GM12864 (cell line): ENCODE data around the gene LPCAT1.

Experiments
- DNase-seq: peaks from one replicate; pipeline ENCODE4 v3.0.0-alpha.2; 2011; ENCODE audit warnings: low read depth
- H3K4me3 ChIP-seq: 2 replicates; pipeline ENCODE4 v1.5.1; 2011; ENCODE audit warnings: mild to moderate bottlenecking, low read depth, low read length, control low read depth
- TF ChIP-seq, protein P1 (sequence below): IDR thresholded peaks from 2 replicates; pipeline ENCODE4 v1.5.1; 2011; ENCODE audit warnings: low read depth, mild to moderate bottlenecking, moderate library complexity, low read length, control low read depth, inconsistent platforms; ENCODE audit errors: missing control alignments

LPCAT1 gene

DNA sequence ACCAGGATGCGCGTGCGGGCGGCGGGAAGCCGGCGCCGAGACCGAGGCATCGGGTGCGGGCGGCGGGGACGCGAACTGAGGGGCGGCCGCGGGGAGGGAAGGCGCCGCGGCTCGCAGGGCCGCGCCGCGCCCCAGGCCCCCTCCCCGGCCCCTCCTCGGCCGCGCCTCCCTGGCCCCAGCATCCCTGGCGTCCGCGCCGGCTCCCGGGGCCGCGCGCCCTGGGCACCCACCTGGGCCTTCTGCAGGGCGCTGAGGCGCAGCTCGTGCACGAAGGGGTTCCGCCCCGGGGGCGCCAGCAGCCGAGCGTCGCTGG, 324 bp downstream of the LPCAT1 start:
- no peak for DNase-seq
- peak overlapping the region; percentile 87 for H3K4me3 ChIP-seq
- TF ChIP-seq, protein P1, sequence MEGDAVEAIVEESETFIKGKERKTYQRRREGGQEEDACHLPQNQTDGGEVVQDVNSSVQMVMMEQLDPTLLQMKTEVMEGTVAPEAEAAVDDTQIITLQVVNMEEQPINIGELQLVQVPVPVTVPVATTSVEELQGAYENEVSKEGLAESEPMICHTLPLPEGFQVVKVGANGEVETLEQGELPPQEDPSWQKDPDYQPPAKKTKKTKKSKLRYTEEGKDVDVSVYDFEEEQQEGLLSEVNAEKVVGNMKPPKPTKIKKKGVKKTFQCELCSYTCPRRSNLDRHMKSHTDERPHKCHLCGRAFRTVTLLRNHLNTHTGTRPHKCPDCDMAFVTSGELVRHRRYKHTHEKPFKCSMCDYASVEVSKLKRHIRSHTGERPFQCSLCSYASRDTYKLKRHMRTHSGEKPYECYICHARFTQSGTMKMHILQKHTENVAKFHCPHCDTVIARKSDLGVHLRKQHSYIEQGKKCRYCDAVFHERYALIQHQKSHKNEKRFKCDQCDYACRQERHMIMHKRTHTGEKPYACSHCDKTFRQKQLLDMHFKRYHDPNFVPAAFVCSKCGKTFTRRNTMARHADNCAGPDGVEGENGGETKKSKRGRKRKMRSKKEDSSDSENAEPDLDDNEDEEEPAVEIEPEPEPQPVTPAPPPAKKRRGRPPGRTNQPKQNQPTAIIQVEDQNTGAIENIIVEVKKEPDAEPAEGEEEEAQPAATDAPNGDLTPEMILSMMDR = no peak

DNA sequence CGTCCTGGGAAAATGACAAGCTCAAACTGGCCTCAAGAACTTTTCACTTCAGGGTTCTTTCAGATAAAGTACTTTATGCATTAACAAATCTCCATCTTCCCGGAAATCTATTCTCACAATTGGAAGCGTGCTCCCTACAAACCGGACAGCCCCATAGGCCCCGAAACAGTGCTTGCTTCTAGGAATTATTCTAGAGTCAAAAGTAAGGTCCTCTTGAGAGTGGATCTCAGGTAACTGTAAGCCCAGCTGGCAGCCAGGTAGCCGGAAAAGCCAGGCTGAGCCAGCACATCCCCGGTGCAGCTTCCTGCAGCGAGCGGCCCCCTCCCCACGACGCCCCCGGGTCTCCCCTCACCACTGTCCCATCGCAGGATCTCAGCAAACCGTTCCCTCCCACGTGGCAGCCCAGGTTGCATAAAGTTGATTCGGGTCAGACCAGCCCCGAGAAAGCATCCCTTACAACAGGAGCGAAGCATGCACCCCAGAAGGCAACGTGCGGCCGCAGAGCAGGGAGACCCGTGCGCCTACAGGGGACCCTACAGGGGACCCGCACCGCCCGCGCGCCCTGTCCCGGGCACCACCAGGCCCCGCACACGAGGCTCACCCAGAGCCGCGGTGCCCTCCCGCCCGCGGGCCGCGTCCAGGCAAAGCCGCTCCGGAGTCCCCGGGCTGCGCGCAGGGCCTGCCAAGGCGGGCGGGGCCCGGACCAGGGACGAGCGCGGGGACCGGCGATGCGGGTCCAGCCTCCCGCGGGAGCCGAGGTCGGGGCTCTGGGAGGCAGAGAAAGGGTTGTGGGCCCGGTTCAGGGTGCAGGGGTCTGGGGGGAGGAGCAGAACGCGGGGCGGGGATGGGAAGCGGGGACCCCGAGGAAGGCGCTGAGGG, 920 bp downstream of the LPCAT1 start:
- DNase-seq = no peak
- TF ChIP-seq, protein P1 = no peak
- H3K4me3 ChIP-seq = peak overlapping the region; percentile 87

DNA sequence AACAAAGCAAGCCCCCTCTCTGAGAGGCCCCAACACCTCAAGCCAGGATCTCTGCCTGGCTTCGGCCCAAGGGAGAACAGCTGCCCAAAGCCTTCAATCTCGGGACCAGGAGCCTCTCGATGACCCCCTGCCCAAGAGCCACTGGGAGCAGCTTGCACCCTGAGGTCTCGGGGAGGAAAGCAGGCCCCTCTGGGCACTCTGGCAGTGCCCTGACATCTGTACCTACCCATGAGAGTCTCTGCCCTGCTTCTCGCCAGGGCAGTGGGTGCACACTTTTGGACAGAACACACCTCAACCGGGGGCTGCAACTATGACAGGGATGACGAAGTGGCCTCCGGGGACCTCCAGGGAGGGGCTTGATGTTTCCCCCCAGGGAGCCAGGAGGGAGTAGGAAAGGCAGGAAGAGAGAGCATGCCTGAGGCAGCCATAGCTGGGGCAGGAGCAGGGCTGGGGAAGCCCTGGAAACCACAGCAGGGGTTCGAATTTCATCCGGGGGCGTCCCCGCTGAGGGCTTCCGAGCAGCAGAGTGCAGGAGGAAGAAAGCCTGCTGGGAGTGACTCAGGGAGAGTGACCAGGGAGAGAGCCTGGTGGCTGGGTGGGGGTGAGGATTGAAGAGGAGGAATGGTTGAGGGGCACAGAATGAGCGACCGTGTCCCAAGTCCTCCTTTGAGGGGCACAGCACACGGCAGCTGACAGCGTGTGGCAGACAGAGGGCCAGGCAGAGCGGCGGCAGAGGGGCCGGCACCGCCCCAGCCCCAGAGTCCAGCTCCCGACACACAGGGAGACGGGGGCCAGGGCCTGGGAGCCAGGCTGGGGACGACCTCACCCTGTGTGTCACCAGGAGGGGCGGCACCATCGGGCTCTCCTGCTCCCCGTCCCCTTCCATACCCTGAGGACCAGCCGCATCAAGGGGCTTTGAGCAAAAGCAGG, 1.8 kb downstream of the LPCAT1 start:
- DNase-seq = no peak
- TF ChIP-seq, protein P1 = no peak
- peak overlapping the region; percentile 87 for H3K4me3 ChIP-seq

DNA sequence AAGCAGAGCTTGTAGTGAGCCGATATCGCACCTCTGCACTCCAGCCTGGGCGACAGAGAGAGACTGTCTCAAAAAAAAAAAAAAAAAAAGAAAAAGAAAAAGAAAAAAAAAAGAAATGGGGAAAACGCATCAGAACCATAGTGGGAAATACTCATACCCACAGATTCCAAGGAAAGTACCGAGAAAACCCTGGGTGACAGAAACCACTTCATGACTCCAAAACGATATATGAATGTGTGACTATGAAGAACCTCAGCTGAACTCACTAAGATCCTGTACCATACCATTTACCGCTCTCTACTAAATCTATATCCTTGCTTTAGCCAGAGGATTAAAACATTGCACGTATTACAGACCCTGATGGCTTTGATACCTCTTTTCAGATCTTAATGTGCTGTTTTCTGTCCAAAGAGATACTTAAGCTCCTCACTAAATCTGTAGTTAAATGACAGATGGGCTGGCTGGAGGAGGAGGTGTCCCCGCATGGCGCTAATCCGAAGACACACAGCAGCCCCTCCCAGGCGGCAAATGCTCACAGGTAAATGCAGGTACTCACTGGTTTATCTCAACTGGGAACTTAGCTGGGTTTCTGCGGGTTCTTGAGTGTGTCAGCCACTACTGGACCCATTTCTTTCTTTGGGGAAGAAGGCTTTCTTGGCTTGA, 2.8 kb downstream of the LPCAT1 start:
- DNase-seq = no peak
- H3K4me3 ChIP-seq = no peak overlapping the region; the same call in 1 of the 2 replicates
- TF ChIP-seq, protein P1 = no peak

DNA sequence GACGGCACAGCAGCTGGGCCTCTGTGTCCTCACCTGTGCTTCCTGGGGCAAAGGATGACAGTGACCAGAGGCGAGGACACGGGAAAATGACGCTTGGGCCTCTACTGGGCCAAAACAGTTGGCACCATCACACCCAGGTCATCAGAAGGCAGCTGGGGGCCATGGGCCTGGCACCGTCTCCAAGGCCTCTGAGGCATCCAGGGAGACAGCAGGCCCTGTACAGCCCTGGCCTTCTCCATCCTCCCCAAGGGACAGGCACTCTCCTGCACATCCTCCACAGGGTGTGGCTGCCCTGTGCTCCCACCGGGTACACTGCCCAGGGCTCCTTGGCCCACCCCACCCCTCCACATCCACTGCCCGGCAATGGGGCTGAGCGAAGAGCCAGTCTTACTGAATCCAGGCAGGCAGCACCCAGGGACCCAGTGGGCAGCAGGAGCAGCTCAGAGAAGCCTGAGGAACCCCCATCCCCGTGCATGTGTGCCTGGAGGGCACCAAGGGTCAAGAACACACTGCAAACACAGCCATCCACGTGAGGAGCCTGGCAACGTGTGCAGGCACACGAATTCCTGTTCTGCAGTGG, 4.0 kb downstream of the LPCAT1 start:
- H3K4me3 ChIP-seq = no peak overlapping the region
- no peak for DNase-seq
- TF ChIP-seq, protein P1 = no peak

DNA sequence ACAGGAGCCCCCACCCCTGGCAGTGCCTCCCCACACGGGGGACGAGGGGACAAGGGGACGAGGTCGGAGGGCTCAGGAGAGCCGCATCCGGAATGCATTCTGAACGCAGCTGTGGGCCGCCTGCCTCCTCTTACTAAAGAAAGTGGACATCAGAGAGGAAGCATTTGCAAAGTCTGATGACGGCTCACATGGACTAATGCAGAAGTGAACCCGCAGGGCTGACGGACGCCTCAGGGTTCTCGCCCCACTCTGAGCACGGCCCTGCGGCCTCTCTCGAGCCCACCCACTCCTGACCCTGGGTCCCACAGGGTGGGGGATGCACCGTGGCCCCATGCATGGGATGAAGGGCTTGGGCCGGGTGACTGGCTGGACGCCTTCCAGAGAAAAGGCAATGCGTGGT, 5.9 kb downstream of the LPCAT1 start:
- TF ChIP-seq, protein P1 = no peak
- no peak overlapping the region for H3K4me3 ChIP-seq
- no peak for DNase-seq
